HG03097 (cell line): ENCODE data around the gene NVL.
"Not testable (repeated sequence)": the region's sequence is repeated elsewhere in the genome, so short reads cannot be mapped to it uniquely, and the experiment has no call there.

Source experiments
- ATAC-seq: cut with Tn5 transposase; IDR thresholded peaks from one replicate; pipeline ENCODE4 v1.9.1; 2021; ENCODE audit not compliant: unreplicated experiment, low FRiP score

The NVL gene

DNA sequence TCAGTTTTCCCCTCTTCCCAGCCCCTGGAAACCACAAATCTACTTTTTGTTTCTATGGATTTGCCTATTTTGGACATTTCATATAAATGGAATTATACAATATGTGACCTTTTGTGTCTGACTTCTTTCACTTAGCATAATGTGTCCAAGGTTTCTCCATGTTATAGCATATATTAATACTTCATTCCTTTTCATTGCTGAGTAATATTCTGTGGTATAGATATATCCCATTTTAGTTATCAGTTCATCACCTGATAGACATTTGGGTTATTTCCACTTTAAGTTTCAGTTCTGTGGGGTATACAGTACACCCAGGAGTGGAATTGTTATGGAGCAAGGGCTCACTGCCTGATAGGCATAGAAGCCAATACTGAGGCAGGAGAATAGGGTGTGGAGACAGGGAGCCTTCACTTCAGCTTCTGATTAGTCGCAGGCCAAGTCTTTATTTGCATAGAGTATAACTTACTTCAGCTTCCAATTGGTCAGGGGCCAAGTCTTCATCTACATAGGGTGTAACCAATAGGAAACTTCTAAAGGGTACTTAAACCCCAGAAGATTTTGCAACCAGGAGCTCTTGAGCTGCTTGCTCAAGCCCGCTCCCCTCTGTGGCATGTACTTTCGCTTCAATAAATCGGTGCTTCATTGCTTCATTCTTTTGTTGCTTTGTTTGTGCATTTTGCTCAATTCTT, 8.3 kb upstream of the NVL start:
- no peak for ATAC-seq

DNA sequence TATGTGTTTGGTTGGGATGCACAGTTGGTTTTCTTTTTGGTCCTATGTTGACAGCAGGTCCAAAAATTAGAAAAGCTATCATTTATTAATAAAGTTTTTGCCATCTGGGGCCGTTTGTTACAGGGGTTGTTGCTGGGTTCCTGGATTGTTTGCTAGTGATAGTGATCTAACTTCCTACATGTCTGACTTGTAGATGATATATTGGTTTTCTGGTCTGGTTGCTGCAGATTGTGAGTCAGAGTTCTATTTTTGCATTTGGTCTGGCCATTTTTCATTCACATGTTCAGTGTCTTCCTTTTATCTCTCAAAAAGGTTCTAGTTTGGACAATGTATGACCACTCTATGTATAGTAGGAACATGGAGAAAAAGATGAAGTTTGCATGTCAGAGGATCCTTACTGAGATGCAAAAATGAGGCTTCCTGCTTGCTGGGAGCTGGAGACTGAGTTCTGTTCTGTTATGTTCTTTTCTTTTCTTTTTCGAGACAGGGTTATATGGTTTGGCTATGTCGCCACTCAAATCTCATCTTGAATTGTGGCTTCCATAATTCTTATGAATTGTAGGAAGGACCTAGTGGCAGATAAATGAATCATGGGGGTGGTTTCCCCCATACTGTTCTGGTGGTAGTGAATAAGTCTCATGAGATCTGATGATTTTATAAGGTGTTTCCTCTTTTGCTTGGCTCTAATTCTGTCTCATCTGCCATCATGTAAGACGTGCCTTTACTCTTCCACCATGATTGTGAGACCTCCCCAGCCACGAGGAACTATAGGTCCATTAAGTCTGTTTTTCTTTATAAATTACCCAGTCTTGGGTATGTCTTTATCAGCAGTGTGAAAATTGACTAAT, 4.2 kb upstream of the NVL start:
- no peak for ATAC-seq

DNA sequence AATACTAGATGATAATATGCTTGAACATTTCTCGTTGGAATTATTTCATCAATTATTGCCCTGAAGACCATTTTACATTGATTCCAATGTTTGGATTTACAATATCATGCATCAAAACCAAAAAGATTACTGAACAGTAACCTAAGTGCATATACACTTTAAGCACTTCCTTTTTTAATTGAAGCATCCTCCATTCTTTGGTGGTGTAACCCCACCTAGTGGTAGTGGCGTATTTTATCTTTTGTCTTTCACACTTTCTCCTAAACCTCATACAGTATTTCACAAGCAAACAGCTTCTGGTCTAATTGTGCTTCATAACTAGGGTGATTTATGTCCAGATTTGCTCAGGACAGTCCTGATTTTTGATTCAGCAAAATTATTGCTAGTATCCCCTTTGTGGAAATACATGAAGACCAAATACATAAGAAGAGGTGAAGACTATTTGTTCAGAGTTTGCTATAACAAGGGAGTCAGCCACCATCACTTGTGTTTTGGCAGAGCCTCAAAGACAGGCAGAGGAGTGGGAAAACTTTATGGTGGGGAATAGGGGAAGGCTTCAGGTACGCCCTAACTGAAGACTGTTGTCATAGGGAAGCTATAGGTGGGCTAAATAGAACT, 3.4 kb upstream of the NVL start:
- ATAC-seq, result peak; percentile 45

DNA sequence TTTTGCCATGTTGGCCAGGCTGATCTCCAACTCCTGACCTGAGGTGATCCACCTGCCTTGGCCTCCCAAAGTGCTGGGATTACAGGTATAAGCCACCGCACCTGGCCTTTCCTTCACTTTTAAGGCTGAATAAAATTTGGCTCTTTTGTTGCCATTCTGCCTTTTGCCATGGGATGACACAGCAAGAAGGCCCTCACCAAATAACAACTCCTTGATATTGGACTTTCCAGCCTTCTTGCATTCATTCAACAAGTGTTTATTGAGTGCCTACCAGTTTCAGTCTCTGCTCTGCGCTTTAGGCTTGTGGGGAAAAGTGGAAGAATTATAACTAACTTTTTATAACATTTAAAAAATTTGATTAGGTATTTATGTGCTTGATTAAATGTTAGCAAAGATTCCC, 1.9 kb upstream of the NVL start:
- no peak for ATAC-seq

DNA sequence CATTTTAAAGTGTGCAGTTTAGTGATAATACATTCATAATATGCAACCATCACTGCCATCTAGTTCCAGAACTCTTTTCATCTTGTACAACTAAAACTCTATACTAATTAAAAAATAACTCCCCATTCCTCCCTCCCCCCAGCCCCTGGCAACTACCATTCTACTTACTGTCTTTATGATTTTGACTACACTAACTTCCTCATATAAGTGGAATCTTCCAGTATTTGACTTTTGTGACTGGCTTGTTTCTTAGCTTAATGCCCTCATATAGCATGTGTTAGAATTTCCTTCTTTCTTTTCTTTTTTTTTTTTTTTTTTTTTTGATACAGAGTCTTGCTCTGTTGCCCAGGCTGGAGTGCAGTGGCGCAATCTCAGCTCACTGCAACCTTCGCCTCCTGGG, 1.4 kb upstream of the NVL start:
- no peak for ATAC-seq

DNA sequence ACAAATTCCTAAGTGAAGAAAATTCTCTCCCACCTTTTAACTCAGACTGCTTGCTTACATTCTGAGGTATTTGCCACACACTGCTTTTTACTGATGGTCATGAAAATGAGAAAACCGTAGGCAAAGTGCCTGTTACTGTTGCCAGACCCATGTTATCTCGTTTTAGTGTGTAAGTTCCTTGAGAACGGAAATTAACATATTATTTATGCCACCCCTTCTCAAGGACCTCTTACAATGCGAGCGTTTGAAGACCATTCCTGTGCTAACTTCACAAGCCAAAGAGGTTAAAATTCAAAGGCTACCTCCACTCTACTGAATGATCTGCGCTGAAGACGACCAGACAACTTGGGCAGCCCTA, 509 bp downstream of the NVL start:
- no peak for ATAC-seq

DNA sequence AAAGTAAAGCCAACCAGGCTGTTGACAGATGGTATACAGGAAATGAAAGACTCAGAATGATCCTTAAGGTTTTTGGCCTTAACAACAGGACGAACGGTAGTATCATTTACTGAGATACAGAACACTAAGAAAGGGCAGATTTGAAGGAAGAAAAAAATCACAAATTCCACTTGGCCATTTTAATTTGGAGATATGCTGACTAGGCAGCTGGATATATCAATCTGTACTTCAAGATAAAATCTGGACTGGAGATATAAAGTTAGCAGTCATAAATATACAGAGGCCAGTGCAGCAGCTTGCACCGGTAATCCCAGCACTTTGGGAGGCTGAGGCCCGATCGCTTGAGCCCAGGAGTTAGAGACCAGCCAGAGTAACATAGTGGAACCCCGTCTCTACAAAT, 1.3 kb downstream of the NVL start:
- no peak for ATAC-seq

DNA sequence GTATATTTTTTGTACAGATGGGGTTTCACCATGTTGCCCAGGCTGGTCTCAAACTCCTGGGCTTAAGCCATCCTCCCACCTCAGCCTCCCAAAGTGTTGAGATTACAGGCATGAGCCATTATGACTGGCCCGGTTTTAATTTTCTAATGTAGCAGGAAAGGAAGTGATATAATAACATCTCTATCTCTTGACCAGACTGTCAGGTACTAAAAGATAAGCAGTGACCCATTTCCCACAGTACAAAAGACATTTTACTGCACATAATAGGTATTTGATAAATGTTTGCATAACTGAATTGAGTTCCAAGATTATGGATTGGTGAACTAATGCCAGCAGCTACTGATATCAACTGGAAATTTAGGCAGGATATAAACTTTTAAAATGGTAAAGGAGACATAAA, 4.0 kb downstream of the NVL start:
- no peak for ATAC-seq

DNA sequence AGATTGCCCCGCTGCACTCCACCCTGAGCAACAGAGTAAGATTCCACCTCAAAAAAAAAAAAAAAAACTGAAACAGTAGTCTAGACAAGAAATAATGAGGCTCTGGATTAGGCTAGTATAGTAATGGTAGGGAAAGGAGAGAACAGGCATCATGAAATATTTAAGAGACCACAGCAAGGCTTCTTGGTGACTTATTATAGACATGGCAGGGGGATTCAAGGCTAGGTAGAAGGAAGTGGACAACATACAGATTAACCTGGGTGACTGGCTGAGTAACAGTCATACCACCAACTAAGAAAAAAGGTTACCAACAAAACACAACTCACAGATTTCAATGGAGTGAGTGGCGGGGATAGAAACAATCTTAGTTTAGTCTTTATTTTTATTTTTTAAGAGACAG, 8.3 kb downstream of the NVL start:
- no peak for ATAC-seq

DNA sequence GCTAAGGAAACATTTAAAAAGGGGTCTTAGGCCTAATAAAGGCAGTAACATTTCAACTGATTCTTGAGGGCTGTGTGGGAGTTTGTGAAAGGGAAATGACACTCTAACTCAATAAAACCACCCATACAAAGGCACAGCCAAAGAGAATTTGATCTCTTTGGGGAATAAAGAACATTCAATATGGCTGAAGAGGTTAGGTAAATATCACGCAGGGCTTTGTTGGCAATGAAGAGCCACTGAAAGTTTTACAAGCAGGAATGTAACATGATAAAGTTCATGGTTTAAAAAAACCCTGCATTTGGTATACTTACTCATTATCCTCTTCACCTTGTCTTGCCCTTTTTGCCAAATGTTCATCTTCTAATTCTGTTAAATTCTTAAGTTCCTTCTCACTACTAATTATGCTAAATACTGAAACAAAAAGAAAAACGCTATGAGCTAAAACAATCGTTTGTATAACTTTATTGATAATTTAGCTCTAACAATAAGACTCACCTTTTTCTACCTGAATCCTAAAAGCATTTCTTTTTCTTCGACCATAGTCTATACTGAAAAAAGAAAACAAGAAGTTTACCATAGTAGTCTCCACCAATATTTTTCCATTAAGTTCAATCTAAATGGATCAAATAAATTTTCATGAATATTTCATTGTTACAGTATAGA, 12.5 kb downstream of the NVL start:
- no peak for ATAC-seq

DNA sequence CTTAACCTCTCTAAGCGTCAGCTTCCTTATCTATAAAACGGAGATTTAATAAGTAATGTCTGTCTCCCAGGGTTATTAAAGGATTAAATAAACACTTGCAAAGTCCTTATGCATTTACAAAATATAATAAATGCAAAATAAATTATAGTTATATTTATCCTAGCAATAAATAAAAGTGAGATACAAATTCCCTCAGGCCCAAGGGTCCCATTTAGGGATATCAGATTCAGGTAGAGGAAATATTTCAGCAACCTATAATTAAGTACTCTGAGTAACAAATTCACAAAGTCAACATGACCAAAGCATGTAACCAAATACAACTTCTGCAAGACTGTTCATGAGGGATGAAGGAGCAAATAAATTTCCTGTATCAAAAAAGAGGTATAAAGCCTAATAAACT, 17.9 kb downstream of the NVL start:
- ATAC-seq, result no peak

DNA sequence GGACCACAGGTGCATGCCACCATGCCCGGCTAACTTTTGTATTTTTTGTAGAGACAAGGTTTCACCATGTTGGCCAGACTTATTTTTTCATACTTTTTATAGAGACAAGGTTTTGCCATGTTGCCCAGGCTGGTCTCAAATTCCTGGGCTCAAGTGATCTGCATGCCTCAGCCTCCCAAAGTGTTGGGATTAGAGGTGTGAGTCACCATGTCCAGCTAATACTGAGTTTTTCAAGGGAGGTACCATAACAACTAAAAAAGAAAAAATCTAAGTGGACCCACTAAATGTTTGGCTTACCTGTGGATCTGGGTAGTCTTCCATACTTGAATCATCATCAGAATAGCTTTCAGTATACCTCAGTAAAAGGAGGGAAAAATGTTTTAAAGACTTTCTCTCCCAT, 18.5 kb downstream of the NVL start:
- ATAC-seq, result not testable (repeated sequence)

DNA sequence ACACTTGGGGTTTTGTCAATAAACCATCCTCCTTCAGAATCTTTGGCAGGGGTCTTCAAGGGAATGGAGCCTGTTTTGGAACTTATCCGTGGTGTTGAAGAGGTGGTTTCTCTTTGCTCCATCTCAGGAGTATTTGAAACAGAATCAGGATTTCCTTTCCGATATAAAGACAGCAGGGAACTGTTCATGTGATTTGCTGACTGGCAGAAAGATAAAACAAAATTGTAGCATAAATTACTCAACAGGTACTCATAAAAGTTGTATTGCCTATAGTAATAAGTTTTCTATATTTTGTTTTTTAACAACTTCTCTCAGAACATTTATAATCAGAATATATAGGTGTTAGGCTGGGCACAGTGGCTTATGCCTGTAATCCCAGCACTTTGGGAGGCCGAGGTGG, 21.9 kb downstream of the NVL start:
- ATAC-seq, result no peak

DNA sequence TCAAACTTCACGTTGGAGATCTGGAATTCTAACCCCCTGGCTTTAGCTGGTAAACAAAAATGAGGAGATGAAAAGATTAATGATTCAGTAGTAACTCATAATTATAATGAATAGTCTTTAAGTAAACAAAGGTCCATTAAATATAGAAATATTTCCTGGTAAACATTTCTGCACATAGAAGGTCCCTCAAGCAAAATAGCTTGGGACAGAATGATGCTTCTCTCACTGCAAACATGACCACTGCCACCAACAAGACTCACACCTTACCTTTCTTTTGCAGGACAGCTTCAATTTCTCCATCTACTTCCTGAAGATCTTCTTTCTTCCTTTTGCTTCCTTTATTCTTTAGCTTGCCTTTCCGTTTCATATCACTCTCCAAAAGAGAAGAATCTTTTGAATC, 25.2 kb downstream of the NVL start:
- no peak for ATAC-seq

DNA sequence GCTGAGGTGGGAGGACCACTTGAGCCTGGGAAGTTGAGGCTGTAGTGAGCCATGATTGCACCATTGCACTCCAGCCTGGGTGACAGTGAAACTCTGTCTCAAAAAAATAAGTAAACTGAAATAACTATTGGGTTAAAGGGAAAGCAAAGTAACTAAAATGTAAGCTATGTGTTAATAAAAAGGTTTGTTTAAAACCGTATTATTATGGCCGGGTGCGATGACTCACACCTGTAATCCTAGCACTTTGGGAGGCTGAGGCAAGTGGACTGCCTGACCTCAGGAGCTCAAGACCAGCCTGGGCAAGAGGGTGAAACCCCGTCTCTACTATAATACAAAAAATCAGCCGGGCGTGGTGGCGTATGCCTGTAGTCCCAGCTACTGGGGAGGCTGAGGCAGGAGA, 27.0 kb downstream of the NVL start:
- no peak for ATAC-seq

DNA sequence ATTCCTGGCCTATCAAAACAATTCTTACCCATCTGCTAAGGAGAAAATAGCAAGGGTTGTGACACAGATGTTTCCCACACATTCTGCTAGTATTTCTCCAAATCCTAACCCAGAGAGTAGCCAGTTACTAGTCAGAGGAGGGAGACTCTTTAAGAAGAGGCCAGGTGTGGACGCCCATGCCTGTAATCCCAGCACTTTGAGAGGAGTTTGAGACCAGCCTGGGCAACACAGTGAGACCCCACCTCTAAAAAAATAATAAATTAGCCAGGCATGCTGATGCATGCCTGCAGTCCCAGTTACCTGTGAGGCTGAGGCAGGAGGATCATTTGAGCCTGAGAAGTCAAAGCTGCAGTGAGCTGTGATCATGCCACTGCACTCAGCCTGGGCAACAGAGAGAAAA, 28.6 kb downstream of the NVL start:
- no peak for ATAC-seq

DNA sequence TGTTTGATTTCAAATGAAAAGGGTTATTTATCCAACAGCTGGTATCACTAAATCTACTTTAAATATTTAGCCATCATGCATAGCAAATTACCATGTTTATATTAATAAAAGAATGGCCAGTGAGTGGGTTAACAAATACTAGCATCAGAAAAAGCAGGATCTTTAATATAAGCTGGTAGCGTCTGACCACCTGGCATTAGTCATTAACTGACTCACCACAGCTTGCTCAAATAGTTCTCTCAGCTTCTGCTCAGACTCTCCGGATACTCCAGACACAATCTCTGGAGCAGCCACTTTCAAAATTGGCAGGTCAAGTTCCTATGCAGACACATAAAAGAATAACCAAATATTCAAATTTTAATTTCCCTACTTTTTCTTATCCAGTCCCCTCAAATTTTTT, 29.6 kb downstream of the NVL start:
- ATAC-seq, result no peak

DNA sequence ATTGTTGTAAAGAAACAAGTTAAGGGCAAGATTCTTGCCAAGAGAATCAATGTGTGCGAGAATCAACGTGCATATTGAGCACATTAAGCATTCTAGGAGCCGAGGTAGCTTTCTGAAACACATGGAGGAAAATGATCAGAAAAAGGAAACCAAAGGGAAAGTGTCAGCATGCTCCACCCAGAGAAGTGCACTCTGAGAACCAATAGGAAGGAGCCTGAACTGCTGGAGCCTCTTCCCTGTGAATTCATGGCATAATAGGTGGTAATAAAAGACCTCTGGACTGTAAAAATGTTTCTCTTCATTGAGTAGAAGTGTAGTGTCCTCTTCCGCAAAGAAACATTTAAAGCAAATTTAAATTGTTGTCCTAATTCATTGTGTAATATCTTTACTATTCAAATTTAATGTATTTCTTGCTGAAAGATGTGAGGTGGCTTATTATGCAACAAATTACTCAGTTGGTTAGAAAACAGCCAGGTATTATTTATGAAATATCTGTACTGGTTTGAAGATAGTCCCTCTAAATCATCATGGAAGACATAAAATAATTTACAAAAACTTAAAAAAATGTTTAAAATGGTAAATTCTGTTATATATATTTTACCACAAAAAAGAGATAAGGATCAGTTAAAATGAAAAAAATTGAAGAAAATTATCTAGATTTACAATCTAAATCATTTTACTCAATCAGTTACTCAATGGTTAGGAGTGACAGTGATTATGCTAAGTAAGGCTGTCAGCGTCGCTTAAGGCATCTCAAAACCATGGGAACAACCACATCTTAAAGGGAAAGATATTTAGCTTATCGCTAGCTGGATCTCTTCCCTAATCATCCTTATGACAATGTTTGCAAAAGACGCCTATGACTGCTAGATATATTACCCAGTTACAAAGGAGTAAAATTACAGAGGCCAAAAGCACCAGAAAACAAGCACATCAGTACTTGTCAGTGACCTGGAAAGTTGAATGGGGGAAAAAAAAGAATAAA, 31.3 kb downstream of the NVL start:
- ATAC-seq, result no peak

DNA sequence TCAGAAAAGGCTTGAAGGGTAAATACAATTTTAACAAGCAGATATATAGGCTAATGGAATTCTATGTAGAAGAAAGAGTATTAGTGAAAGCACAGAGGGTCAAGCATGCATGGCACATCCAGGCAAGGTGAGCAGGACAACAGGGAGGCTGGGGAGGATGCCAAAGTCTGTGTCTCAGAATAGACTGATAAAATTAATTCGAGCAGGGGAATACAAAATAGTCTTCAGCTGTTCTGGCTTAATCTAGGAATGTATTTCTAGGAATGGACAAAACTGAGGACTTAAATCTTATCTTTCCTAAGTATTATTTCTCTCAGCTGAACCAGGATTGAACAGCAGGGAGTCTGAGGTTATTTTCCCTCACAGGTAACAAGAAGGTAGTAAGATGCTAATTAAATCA, 35.2 kb downstream of the NVL start:
- ATAC-seq, result no peak

DNA sequence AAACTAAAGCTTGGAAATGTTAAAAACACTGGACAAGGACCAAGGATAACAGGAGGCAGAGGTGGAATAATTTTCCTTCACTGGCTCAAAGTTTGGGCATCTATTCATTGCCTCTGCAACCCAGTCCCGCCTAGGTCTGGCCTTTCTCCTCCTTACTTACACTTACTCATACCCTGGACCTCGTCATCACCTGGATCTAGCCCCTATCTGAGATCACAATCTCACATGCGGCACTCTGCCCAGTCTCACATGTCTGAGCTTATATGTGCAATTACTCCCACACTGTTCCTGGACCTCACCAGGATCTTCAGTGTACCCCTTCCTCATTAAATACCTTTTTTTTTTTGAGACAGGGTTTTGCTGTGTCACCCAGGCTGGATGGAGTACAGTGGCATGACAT, 37.6 kb downstream of the NVL start:
- no peak for ATAC-seq
